ENCODE measurements around the gene IGF2.

DNA sequence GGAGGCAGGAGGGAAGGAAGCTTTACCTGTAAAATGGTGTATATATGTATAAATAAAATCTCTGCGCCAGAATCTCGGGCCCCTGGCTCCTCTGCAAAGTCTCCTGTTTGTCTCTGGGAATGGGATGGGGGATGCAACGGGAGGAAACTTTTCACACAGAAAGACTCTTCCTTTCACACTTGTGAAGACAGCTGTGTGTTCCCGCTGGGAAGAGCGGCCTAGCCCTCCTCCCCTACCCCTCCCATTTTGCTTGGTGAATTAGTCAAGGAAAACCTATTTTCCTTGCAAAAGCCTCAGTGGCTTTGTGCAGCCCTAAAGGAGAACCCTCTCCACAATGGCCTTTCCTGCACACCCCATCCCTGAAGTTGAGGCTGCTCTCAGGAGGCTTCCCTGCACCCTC lies 9.4 kb upstream of the IGF2 start:
- TF ChIP-seq, protein P1, sequence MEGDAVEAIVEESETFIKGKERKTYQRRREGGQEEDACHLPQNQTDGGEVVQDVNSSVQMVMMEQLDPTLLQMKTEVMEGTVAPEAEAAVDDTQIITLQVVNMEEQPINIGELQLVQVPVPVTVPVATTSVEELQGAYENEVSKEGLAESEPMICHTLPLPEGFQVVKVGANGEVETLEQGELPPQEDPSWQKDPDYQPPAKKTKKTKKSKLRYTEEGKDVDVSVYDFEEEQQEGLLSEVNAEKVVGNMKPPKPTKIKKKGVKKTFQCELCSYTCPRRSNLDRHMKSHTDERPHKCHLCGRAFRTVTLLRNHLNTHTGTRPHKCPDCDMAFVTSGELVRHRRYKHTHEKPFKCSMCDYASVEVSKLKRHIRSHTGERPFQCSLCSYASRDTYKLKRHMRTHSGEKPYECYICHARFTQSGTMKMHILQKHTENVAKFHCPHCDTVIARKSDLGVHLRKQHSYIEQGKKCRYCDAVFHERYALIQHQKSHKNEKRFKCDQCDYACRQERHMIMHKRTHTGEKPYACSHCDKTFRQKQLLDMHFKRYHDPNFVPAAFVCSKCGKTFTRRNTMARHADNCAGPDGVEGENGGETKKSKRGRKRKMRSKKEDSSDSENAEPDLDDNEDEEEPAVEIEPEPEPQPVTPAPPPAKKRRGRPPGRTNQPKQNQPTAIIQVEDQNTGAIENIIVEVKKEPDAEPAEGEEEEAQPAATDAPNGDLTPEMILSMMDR (IDR thresholded peaks at IDR 0.05), result no peak
- no peak for TF ChIP-seq POLR2A (IDR thresholded peaks at IDR 0.05)
